Measurements from ENCODE around the gene ILF2.

DNA sequence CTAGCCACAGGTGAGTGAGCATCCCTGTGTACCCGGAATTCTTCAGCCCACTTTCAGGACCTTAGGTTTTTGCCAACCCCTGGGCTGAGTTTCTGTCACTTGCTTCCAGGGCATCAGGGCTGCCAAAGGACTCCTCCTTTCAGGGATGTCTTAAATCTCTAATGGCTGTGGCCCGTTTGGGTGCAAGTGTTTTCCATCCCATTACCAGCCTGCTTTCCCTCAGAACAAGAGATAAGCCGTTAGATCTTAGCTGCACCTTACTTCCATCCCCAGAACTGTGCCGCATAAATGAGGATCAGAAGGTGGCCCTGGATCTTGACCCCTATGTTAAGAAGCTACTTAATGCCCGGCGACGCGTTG, 11.6 kb downstream of the ILF2 start:
- no peak for TF ChIP-seq POLR2A (IDR thresholded peaks at IDR 0.05; ENCODE audit: low read depth, low read length)
- TF ChIP-seq TAF1 (IDR thresholded peaks at IDR 0.05; ENCODE audit: borderline replicate concordance, low read depth, low read length): no peak

All from GM12892 (cell line).